Smooth muscle cell of the coronary artery (primary cell): ENCODE measurements around the gene ASB17. TPM values are rescaled to one million over a fixed set of nuclear protein-coding genes. Genes with fewer than 3 reads are reported as not detected.

Experiments
- total RNA-seq: library from RNA; depleted of rRNA; stranded (reverse); fragments of >200 nt; gene quantifications from 2 replicates; pipeline ENCODE4 v1.2.3, GENCODE V29; 2014; ENCODE audit warnings: low replicate concordance

The ASB17 gene, protein sequence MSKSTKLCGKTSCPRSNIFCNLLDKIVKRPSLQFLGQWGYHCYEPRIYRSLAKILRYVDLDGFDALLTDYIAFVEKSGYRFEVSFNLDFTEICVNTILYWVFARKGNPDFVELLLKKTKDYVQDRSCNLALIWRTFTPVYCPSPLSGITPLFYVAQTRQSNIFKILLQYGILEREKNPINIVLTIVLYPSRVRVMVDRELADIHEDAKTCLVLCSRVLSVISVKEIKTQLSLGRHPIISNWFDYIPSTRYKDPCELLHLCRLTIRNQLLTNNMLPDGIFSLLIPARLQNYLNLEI
- total RNA-seq = not detected in 2 replicates

GRCh38 chr1:75932304-75932703, at the start of gene ASB17:
Gene ASB17, minus strand, starts transcription at chr1:75932404. Its CDS starts 113 bp downstream, at chr1:75932291.

Other genes with a start within 250 kb of the ASB17 start
- gene ACADM, start 207.7 kb downstream of the ASB17 start, total RNA-seq = 12.8 and 25.9 TPM in 2 replicates
- gene RABGGTB, start 146.1 kb downstream of the ASB17 start, total RNA-seq = 61.4 and 92.8 TPM in 2 replicates
- gene MSH4, start 135.5 kb downstream of the ASB17 start, total RNA-seq = 0.08 and 0.35 TPM in 2 replicates
- 0.12 and 0.75 TPM in 2 replicates for gene ST6GALNAC3, start 142.3 kb upstream of the ASB17 start, total RNA-seq